Measurements from ENCODE around the gene LRRC45. TPM values are rescaled to one million over a fixed set of nuclear protein-coding genes. Genes with fewer than 3 reads are reported as not detected.
"Not testable (repeated sequence)": the region's sequence is repeated elsewhere in the genome, so short reads cannot be mapped to it uniquely, and the experiment has no call there.

LRRC45 gene
- total RNA-seq, 1 donor from 2014 or later, result 29.4 TPM

- no peak for DNase-seq (ENCODE audit: extremely low spot score, unreplicated experiment)
- H3K36me3 Mint-ChIP-seq, result peaks cover 6% of the 10 kb centered on the region
- H3K27me3 Mint-ChIP-seq, result no peaks in the 10 kb centered on the region
- TF ChIP-seq CTCF (conservative IDR thresholded peaks at IDR 0.05), result no peak
- peak overlapping the region; percentile 74 for H3K27ac Mint-ChIP-seq
- no peaks in the 10 kb centered on the region for H3K4me1 Mint-ChIP-seq (ENCODE audit: unreplicated experiment)
- peak overlapping the region; percentile 82 for H3K4me3 Mint-ChIP-seq
- no peaks in the 10 kb centered on the region for H3K9me3 Mint-ChIP-seq
Observed at GRCh38 chr17:81980122-81980521, 43.0 kb upstream of the LRRC45 start.

GRCh38 chr17:81980707-81981343 is 42.3 kb upstream of the LRRC45 start:
- no peaks in the 10 kb centered on the region for H3K27me3 Mint-ChIP-seq
- peak overlapping the region; percentile 82 for H3K4me3 Mint-ChIP-seq
- H3K4me1 Mint-ChIP-seq (ENCODE audit: unreplicated experiment), result no peaks in the 10 kb centered on the region
- H3K9me3 Mint-ChIP-seq, result no peaks in the 10 kb centered on the region
- H3K36me3 Mint-ChIP-seq, result peaks cover 7% of the 10 kb centered on the region
- H3K27ac Mint-ChIP-seq, result peak overlapping the region; percentile 74
- TF ChIP-seq CTCF (conservative IDR thresholded peaks at IDR 0.05), result no peak
- DNase-seq (ENCODE audit: extremely low spot score, unreplicated experiment), result no peak

- not testable (repeated sequence) for DNase-seq (ENCODE audit: extremely low spot score, unreplicated experiment); H3K9me3 Mint-ChIP-seq; H3K27ac Mint-ChIP-seq; H3K4me3 Mint-ChIP-seq; H3K27me3 Mint-ChIP-seq; H3K4me1 Mint-ChIP-seq (ENCODE audit: unreplicated experiment); H3K36me3 Mint-ChIP-seq
Observed at GRCh38 chr17:81981511-81981910, 41.6 kb upstream of the LRRC45 start.

DNA sequence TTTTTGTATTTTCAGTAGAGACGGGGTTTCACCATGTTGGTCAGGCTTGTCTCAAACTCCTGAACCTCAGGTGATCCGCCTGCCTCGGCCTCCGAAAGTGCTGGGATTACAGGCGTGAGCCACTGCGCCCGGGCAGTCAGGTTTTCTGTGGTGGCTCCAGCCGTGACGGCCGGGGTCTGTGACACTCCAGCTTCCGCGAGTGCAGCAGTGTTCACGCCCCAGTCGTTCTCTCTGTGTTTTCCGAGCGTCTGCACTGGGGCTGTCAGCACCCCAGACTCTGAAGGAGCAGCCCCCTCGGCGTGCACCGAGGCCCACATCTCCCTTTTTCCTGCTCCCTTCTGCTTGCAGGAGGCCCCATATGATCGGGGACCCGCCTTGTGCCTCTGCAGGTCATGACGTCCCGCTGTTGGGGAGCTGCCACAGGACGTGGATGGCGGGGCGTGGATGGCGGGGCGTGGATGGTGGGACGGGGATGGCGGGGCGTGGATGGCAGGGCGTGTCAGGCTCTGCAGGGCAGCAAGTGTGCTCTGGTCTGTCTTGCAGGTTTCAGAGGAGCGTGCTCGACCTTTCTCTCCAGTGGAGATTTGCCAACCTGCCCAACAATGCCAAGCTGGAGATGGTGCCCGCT is 40.0 kb upstream of the LRRC45 start:
- no peak overlapping the region for H3K27ac Mint-ChIP-seq
- no peaks in the 10 kb centered on the region for H3K4me1 Mint-ChIP-seq (ENCODE audit: unreplicated experiment)
- no peaks in the 10 kb centered on the region for H3K27me3 Mint-ChIP-seq
- no peak for TF ChIP-seq CTCF (conservative IDR thresholded peaks at IDR 0.05)
- no peak for DNase-seq (ENCODE audit: extremely low spot score, unreplicated experiment)
- H3K4me3 Mint-ChIP-seq, result no peak overlapping the region
- H3K9me3 Mint-ChIP-seq, result no peaks in the 10 kb centered on the region
- peaks cover 7% of the 10 kb centered on the region for H3K36me3 Mint-ChIP-seq

DNA sequence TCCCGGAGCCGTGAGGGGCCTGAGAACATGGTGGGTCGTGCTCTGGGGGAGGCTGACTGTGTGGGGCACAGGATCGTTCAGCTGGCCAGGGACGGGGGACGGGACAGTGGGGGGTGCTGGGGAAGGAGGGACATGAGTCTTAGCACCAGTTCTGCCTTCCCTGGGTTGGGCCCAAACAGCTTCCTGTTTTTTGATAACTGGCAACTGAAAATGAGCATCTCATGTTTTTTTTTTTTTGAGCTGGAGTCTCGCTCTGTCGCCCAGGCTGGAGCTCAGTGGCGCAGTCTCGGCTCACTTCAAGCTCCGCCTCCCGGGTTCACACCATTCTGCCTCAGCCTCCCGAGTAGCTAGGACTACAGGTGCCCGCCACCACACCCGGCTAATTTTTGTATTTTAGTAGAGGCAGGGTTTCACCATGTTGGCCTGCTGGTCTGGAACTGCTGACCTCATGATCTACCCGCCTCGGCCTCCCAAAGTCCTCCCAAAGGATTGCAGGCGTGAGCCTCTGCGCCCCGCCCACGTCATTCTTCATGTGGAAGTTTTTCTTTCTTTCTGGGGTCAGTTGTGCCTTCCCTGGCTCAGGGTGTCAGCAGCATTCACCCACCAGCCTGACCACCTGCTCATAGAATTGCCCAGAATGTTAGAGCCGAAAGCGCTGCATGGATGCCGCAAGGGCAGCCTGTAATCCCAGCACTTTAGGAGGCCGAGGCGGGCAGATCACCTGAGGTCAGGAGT is 39.3 kb upstream of the LRRC45 start:
- Mint-ChIP-seq H3K9me3 (no peaks in the 10 kb centered on the region), H3K27ac (no peak overlapping the region), H3K4me1 (ENCODE audit: unreplicated experiment) (no peaks in the 10 kb centered on the region), H3K4me3 (no peak overlapping the region), H3K27me3 (no peaks in the 10 kb centered on the region), H3K36me3 (peaks cover 7% of the 10 kb centered on the region)
- no peak for DNase-seq (ENCODE audit: extremely low spot score, unreplicated experiment)
- no peak for TF ChIP-seq CTCF (conservative IDR thresholded peaks at IDR 0.05)
